ENCODE measurements around the gene TMEM258.

Gene TMEM258

DNA sequence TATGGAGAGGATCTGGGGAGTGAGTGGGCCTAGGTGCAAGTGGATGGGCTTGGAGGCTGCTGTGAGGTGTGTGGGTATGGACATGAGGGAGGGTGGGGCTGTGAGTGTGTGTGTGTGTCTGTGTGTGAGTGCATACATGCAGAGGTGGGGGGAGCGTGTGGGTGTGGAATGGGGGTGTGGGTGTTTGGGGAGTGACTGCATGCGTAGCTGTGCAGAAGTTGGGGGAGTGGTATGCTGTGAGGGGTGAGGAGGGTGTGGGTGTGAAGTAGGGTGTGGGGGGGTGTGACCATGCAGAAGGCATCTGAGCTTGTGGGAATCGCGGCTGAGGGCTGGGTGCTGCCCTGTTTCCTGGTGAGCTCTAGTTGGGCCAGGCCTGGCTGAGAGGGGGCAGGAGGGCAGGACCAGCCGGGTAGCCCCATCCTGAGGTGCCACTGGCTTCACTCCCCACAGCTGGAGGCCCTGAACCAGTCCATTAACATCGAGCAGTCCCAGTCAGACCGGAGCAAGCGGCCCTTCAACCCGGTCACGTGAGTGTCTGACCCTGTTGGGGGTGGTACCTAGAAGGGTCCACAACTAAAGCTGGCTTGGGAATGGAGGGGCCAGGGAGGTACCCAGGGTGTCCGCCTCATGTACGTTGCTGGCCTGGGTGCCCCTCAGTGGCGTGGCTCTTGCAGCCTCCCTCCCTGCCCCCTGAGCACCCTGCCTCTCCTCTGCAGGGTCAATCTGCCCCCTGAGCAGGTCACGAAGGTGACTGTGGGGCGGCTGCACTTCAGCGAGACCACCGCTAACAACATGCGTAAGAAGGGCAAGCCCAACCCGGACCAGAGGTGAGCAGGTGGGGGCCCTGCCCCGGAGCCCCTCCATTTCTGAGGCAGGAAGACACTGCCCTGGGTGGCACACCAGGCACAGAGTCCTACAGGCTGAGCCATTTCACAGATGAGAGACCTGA, 16.5 kb downstream of the TMEM258 start:
- no peak for DNase-seq (ENCODE audit: low spot score)

DNA sequence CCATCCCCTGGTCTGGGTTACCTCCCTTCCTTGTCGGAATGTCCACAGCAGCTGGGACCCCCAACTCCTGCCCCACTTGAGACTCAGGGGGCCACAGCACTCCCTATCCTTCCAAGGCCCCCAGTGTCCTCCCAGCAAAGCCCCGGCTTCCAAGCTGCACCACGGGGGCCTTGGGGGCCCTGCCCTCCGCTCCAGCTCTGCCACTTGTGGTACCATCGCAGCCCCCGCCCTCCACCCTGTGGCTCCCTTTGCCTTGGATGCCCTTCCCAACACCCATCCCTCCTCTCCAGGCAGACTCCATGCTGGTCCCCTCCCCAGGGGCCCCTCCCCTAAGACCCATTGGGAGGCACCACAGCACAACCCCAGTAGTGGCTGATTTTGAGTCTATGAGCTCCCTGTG, 17.3 kb downstream of the TMEM258 start:
- DNase-seq (ENCODE audit: low spot score): no peak

DNA sequence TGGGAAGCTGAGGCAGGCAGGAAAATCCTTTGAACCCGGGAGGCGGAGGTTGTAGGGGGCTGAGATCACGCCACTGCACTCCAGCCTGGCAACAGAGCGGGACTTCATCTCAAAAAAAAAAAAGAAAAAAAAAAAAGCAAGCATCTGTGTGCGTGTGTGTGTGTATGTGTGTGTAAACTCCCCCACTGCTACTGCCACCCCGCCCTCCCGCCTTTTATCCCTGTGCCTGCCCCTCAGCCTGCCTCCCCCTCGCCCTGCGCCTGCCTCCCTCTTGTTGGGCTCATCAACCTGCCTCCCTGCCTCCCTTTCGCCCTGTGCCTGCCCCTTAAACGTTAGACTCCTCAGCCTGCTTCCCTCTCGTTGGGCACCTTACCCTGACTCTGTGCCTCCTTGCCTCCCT, 18.0 kb downstream of the TMEM258 start:
- no peak for DNase-seq (ENCODE audit: low spot score)

DNA sequence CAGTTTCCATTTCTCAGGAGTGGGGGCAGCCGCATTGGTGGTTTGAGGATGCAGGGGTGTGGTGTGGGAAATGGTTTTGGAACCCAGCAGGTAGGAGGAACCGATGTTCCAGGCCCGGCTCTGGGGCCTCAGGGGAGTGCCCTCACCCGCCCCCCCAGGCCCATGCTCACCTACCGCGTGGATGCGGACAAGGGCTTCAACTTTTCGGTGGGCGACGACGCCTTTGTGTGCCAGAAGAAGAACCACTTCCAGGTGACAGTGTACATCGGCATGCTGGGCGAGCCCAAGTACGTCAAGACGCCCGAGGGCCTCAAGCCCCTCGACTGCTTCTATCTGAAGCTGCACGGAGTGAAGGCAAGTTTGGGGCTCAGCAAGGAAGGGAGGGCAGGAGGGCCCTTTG, 18.6 kb downstream of the TMEM258 start:
- DNase-seq (ENCODE audit: low spot score): no peak

DNA sequence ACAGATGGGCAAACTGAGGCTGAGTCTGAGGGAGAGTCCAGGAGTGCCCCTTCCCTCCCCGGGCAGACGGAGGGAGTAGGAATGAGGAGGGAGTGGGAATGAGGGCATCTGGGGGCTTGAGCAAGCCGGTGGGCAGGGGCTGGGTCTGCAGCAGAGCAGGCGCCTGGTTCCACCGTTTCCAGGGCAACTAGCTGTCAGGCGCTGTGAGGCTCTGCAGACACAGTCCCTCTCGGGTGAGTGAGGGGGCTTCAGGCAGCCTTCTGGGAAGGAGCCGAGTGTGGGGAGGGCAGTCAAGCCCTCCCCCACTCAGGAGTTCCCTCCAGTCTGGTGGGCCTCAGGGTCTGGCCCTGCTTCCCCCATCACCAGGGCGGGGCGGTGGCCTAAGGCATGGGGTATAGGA, 19.0 kb downstream of the TMEM258 start:
- DNase-seq (ENCODE audit: low spot score): no peak

DNA sequence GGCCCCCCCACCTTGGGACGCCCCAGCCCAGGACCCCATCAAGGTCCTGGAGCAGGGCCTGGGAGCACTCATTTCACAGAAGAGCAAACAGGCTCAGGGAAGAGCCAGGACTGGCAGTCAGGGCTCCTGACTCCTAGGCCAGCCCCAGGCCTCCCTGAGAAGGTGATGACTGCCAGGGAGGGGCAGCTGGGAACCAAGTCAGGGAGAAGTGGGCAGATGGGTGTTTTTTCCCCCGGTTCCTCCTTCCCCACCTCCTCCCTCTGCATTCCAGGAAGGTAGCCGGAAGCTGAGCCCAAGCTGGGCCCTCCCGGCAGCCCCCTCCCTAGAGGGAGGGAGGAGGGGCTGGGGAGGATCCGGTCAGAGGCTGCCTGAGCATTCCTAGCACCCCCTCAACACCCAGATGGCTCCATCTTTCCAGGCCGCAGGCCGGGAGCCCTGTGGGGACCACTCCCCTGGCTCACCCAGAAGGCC, 20.4 kb downstream of the TMEM258 start:
- no peak for DNase-seq (ENCODE audit: low spot score)

DNA sequence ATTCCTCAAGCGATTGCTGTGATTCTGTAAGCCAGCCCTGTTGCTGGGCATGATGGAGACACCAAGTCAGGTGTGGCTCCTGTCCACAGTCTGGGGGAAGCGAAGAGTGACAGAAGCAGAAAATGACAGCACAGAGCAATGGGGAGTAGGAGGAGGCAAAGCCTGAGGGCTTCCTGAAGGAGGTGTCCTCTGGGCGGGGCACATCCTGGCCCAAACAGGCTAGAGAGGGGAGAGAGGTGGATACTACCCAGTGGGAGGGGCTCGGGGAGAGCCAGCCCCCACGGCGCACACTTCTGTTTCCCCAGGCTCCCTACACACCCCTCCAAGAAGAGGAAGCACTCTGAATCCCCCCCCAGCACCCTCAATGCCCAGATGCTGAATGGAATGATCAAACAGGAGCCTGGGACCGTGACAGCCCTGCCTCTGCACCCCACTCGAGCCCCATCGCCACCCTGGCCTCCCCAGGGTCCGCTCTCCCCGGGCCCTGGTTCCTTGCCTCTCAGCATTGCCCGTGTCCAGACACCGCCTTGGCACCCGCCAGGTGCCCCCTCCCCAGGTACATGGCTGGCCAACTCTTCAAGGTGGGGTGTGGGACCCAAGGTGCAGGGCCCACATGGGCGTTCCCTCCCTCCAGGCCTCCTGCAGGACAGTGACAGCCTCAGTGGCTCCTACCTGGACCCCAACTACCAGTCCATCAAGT, 21.1 kb downstream of the TMEM258 start:
- DNase-seq (ENCODE audit: low spot score): no peak

DNA sequence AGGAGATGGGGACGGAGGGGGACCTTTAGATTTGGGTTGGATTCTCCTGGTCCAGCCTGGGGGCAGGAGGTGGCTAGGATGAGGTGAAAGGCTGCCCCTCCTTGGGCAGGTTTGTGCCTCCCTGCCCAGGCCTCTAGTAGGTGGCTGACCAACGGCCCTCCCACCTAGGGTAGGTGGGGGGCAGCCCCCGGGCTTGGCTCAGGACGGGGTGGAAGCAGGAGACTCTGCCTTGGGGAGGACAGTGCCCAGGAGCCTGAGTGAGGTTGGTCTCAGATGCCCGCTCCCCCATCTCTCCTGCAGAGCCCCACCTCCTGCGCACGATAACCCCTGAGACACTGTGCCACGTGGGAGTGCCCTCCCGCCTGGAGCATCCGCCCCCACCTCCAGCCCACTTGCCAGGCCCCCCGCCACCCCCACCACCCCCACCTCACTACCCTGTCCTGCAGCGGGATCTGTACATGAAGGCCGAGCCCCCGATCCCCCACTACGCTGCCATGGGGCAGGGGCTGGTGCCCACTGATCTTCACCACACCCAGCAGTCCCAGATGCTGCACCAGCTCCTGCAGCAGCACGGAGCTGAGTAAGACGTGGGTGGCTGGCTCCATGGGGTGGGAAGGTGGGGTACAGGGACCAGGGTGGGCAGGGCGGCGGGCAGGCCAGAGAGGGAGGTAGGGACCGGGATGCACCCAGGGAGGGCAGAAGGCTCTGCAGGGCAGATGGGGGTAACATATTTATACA, 22.3 kb downstream of the TMEM258 start:
- no peak for DNase-seq (ENCODE audit: low spot score)

DNA sequence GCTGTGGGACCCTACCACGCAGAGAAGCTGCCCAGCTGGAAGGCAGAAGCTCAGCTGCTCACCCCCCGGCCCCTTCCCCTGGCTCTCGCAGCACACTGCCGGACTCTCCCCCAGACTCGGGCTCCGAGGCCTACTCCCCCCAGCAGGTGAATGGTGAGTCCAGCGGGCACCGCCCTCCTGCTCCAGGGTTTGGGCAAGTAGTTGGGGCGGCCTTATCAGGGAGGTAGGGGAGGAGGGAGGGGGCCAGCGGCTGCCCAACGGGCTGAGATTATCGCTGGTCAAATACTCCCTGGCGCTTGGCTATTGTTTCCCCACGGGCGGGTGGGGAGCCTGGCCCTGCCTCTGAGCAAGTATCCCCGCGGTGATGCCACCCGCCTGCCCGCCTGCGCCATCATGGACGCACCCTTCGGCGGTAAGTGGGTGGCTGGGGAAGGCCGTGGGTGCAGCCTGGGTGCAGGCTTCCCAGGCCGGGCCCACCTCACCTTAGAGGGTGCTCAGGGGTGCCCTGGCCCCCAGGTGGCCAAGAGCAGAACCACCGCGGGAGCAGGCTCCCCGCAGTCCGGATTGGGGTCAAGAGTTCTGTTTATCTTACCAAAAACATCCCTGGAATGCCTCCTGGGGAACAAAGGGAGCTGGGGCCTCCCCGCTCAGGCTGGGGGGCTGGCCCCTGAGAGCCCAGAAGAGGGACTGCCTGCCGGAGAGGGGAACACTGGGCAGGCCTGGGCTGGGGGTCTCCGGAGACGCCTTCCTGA, 23.1 kb downstream of the TMEM258 start:
- no peak for DNase-seq (ENCODE audit: low spot score)

DNA sequence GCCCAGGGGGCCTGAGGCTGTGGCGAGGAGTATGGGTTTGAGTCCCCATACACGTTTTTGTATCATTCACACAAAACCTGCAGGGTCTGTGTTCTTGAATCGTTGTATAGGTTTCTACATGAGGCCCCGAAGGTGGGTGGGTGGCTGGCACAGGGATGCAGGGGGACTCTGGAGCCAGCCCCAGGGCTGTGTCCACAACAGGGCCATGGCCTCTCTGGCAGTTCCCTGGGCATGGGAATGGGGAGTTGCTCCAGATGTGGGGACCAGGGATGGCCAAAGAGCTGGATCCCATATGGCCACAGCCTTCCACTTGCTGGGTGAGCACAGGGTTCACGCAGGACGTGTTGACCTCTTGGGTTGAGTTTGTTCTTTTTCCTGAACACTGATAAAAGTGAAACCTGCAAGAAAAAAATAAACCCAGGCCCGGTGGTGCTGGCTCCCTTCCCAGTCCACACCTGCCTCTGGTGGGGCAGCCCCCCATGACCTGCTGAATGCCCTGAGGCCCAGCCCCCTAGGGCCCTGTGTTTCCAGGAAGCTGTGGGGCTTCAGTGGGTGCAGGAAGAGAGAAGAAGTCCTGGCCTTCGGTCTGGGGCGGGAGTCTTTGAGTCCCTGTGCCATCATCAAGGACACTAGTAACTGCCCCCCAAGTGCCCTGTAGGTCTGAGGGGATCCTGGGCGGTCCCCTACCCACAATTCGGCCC, 23.9 kb downstream of the TMEM258 start:
- no peak for DNase-seq (ENCODE audit: low spot score)

DNA sequence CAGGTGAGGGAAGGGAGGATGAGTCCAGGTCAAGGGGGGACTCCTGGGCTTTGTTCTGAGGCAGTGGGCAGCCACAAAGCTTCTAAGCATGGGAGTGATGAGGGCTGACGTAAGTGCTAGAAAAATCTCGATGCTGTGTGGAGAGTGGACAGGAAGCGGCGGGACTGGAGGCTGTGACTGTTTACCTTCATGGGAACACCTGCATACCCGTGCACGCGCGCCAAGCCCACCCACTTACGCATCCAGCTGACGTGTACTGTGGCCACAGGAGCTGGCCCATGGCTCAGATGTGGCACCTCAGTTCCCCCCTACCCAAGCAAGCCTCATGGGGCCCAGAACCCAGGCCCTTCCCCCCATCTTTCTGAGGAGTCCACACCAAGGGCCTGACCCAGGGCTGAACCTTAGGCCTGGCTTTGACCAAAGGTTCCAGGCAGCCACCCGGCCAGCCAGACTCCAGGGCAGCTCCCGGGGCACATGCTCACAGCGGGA, 26.0 kb downstream of the TMEM258 start:
- DNase-seq (ENCODE audit: low spot score): no peak

DNA sequence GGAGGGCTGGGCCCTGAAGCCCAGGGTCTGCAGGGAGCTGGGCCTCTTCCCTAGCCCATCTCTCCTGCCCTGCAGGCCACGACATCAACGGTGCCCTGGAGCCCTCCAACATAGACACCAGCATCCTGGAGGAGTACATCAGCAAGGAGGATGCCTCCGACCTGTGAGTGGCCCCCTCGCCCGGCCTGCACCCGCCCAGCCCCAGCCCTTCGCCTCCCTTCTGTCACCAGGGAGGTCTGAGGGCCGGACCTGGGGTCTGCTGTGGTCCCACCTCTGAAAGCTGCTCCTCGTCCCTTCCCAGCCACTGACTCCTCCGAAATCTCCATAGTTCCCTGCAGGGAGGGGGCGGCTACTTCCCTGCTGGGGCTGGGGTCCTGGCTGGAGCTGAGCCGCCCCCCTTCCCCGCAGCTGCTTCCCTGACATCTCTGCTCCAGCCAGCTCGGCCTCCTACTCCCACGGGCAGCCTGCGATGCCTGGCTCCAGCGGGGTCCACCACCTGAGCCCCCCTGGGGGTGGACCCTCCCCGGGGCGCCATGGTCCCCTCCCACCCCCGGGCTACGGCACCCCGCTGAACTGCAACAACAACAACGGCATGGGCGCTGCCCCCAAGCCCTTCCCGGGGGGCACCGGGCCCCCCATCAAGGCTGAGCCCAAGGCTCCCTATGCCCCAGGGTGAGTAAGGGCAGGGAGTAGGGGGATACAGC, 26.7 kb downstream of the TMEM258 start:
- DNase-seq (ENCODE audit: low spot score): no peak

DNA sequence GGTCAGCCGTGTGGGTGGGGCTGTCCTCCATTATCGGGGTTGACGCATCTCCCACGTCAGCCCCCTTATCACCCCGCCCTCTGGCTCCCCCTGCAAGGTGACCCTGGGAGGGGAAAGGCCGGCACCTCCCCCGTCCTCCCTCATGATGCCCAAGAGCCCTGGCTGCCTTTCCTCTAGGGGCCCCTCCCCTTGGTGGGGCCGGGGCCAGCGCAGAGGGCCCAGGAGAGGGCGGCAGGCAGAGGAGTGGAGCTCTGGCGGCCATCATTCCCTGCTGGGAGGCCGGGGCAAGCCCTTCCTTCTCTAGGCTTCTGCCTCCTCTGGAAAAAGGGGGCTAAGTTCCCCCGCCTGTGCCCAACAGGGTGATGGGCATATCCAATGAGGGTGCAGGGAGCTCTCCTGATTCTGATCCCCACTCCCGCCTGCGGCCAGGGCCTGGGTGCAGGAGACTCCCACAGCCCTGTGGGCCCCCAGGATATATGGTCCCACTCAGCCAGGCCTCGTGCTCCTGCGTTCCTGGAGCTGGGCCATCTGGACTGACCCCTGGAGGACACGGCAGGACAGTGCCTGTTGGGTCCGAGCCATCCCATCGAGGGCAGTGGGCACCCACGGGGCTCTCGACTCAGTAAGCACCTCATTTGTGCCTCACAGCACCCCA, 27.7 kb downstream of the TMEM258 start:
- DNase-seq (ENCODE audit: low spot score): no peak

DNA sequence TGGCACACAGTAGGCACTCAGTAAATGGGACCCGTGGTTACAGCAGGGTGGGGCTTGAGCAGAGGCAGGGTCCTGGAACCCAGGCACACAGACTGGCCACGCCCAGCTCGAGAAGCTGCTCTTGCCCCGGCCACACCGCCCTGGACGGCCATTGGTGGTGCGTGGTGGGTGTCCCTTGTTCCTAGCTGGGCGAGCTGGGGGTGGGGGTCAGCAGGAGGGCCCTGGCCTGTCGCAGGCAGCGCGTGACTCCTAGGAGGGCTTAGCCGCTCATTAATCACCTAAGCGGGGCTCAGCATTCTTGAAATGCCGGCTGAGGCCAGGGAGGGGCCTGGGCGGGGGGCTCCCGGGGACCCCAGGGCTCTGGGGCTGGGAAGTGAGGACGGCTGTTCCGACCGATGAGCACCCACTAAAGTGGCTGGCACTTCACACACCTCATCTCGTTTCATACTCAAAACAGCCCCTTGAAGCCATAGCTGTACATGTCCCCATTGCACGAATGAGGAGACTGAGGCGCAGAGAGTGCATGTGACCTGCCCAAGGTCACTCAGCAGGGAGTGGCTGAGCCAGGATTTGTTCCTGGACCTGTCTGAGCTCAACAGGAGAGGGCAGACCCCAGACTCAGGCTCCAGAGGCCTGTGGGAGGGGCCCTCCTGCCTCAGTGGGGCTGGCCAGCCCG, 28.3 kb downstream of the TMEM258 start:
- DNase-seq (ENCODE audit: low spot score): no peak

DNA sequence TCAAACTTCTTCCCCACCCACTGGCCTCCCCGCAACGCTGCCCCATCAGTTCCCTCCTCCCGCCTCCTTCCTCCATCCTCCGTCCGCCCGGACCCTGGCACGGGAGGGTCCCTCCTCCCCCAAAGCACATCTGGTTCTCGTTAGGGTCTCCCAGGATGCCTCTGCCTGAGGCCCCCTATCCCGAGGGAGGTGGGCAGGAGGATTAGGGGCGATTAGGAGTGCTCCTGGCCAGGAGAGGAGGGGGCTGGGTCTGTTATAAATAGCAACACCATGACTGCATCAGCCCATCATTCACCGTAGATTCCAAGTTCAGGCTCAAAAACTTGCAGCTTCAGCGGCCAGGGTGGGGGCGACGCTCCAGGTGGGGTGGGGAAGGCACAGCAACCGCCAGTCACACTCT, 29.6 kb downstream of the TMEM258 start:
- no peak for DNase-seq (ENCODE audit: low spot score)

DNA sequence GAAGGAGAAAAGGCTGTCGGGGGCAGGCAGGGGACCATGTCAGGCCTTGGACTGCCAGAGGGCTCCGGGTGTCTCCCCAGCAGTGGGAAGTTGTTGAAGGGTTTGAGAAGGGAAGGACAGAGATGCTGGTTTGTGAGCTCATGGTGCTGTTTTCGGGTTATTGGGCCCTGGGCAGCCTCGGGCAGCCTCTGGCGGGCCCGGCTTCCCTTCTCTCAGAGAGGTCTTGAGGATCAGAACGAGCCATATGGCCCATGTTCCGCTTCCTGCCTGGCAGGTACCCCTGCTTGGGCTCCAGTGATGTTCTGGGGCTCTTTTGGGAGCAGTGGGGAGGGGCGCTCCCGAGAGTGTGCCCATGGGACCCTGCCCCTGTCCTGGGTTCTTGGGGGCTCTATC, 30.2 kb downstream of the TMEM258 start:
- DNase-seq (ENCODE audit: low spot score): no peak

DNA sequence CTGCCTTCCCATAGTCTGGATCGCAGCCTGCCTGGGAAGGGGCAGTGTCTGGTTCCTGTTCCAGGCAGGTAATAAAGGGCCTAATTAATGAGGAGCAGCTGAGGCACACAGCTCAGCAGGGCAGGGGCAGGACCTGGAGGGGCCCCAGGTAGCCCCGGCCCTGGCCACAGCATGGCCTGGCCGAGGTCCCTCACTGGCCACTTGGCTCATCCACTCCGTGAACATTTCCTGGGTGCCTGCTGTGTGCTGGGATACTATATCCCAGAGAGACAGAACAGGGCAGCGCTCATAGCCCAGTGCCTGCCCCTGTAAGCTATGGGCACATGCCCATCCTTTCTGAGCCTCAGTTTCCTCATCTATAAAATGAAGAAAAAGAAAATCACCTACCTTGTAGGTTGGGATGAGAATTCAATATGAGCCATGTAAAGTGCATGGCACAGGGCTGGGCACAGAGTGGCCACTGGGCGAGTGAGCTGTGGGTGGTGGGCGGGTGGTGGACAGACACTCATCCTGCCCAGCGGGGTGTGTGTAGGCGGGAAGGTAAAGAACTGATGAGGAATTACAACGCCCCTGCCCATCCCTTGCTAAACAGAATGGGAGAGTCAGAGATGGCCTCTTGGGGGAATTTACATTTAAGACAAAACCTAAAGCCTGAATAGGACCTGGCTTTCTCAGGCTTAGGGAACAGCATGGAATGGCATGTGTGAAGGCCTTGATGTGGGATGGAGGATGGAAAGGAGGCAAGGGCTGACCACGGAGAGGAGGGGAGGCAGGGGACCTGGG, 30.8 kb downstream of the TMEM258 start:
- no peak for DNase-seq (ENCODE audit: low spot score)

DNA sequence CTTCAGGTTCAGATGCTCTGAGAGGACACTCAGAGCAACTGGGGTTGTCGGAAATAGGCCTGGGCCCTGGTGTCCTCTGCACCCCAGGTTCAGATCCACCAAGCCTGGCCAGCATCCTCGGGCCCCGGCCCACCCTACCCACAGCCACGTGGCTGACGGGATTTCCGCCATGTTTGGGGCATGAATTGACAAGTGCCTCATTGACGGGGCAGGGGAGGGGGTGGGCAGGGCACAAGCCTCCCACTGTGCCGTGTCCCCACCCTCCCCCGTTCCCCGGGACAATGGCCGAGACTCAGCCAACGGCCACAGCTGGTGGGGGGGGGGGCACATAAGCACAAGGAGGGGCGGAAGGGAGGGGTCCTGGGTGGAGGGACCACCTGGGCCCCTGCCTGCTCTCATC, 31.5 kb downstream of the TMEM258 start:
- DNase-seq (ENCODE audit: low spot score): no peak

Data from CD4-positive, alpha-beta T cell treated with Interleukin-6 at 100 ng/mL for 8 hours (primary cell).